ENCODE data around the gene NF1.

DNA sequence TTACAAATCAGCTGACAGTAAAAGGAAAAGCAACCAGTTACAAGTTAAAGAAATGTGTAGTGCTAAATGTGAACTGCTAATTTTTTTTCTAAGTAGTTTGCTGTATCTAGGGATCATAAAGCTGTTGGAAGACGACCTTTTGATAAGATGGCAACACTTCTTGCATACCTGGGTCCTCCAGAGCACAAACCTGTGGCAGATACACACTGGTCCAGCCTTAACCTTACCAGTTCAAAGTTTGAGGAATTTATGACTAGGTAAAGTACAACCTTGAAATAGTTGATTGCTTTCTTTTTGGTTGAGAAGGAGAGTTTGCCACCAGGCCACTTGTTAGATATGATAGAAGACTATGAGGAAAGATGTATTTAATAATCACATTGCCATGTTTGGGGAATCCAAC lies 166.8 kb downstream of the NF1 start:
- no peak for TF ChIP-seq POLR2A (IDR thresholded peaks at IDR 0.05)
- no peak for TF ChIP-seq EP300 (IDR thresholded peaks at IDR 0.05)

Data from tibial nerve (tissue), 3 donors.